HT1080 (cell line): Measurements from ENCODE around the gene FAM20A. TPM values are rescaled to one million over a fixed set of nuclear protein-coding genes. Genes with fewer than 3 reads are reported as not detected.
"Not testable (repeated sequence)": the region's sequence is repeated elsewhere in the genome, so short reads cannot be mapped to it uniquely, and the experiment has no call there.

Source experiments
- DNase-seq: peaks from one replicate; pipeline ENCODE4 v3.0.0-alpha.2; 2015; ENCODE audit warnings: low read depth
- total RNA-seq: library from RNA; depleted of rRNA; stranded (reverse); fragments of >200 nt; shearing (Covaris generic); gene quantifications from 2 replicates; pipeline ENCODE4 v1.2.3, GENCODE V29; 2014; rRNA removed

FAM20A gene
- total RNA-seq, 1 experiment from 2014 or later = not detected

DNA sequence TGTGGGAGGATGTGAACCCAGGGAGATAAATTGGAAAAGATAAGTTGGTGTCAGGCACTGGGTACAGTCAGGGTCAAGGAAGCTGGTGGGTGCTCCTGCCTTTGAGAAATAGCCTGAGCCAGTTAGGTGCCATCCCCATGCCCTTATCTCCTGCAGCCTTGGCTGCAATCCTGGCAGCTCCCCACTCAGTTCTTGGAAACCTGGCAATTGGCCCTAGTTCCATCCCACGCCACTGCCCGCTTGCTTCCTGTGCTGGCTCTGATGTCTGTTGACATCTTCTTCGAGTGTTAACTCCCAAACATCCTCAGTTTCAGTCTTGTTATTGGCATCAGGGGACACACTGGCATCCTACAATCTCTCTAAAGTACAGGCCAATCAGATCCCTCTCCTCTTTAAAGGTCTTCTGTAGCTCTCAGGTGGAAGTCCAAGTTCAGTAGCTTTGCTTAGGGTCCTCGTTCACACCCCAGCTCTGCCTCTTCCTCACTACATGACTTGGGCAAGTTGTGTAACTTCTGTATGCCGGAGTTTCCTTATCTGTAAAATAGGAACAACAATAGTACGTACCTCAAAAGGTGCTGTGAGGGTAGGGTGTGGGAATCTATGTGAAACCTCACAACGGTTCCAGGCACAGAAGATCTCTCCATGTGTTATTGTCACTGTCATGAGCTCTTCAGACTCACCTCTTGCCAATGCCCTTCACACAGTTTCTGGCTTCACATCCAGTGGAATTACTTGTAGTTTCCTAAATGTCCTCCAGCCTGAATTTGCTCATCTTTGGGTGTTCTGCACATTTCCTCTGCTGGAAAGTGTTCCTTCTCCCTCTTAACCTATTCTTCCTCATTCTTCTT lies 102.5 kb downstream of the FAM20A start:
- DNase-seq = no peak

DNA sequence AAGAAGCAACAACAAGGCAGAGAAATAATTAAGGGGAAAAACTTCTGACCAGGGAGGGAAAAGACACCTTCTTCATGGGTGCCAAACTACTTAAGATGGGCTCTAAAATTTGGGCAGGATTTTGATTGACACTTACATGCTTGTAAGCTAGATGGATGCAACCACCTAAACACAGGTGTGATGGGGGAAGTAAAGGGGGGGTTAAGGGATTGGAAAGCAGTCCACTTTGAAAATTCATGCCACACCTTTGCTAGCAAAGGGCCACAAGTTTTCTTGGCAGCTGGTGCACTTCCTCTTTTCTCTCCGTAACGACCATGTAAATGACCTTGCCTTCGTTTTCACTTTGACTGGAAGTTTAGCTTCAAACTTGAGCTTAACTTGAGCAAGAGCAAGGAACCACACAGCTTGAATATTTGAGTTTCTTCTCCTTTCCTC lies 103.3 kb downstream of the FAM20A start:
- no peak for DNase-seq

GRCh38 chr17:68495081-68495480 lies 106.1 kb downstream of the FAM20A start:
- no peak for DNase-seq

DNA sequence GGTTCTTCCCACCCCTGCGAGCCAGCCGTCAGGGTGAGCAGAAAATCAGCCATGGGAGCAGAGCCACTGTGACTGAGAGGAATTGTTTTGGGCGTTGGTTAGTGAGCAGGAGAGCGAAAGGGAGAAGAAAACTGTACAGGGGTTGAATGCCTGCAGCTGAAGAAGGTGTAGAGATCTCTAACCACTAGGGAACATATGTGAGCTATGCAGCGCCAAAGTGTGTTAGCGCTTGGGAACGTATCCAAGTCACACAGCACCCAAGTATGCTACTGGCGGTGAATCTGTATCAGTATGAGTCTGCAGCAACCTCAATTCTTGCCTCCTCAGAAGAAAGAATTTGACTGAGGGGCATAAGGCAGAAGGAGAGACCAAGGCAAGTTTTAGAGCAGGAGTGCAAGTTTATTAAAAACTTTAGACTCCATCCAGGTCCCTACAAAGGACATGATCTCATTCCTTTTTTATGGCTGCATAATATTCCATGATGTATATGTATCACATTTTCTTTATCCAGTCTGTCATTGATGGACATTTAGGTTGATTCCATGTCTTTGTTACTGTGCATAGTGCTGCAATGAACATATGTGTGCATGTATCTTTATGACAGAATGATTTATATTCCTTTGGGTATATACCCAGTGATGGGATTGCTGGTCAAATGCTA lies 108.6 kb downstream of the FAM20A start:
- not testable (repeated sequence) for DNase-seq

GRCh38 chr17:68491381-68492231 lies 109.6 kb downstream of the FAM20A start:
- DNase-seq = no peak

- DNase-seq = no peak
These were observed 111.2 kb downstream of the FAM20A start for GRCh38 chr17:68489919-68490318.

Other genes starting within 250 kb of the FAM20A start
- 17.8 and 18.3 TPM in 2 replicates for gene WIPI1, start 143.9 kb downstream of the FAM20A start, total RNA-seq
- gene PRKAR1A, start 88.9 kb downstream of the FAM20A start, total RNA-seq = 106 and 125 TPM in 2 replicates